ENCODE results near the gene FAM83B. TPM values are rescaled to one million over a fixed set of nuclear protein-coding genes. Genes with fewer than 3 reads are reported as not detected.
"Not testable (repeated sequence)": the region's sequence is repeated elsewhere in the genome, so short reads cannot be mapped to it uniquely, and the experiment has no call there.

FAM83B gene
- total RNA-seq, 1 experiment from 2014 or later, result 0.20 TPM

- no peak for DNase-seq (ENCODE audit: low read depth)
Observed at GRCh38 chr6:54898767-54899166, 52.2 kb downstream of the FAM83B start.

- DNase-seq (ENCODE audit: low read depth), result no peak
Observed at GRCh38 chr6:54899442-54899841, 52.9 kb downstream of the FAM83B start.

- no peak for DNase-seq (ENCODE audit: low read depth)
Observed at GRCh38 chr6:54899986-54900385, 53.4 kb downstream of the FAM83B start.

- DNase-seq (ENCODE audit: low read depth), result no peak
Observed at GRCh38 chr6:54900666-54901065, 54.1 kb downstream of the FAM83B start.

GRCh38 chr6:54903884-54904283 is 57.3 kb downstream of the FAM83B start:
- no peak for DNase-seq (ENCODE audit: low read depth)

- DNase-seq (ENCODE audit: low read depth), result no peak
Observed at GRCh38 chr6:54907355-54907754, 60.8 kb downstream of the FAM83B start.

- DNase-seq (ENCODE audit: low read depth), result no peak
Observed at GRCh38 chr6:54909184-54909583, 62.6 kb downstream of the FAM83B start.

- DNase-seq (ENCODE audit: low read depth), result peak; percentile 22
Observed at GRCh38 chr6:54910431-54910884, 63.9 kb downstream of the FAM83B start.

GRCh38 chr6:54910921-54911320 is 64.3 kb downstream of the FAM83B start:
- no peak for DNase-seq (ENCODE audit: low read depth)

GRCh38 chr6:54913211-54913610 is 66.6 kb downstream of the FAM83B start:
- DNase-seq (ENCODE audit: low read depth), result no peak

GRCh38 chr6:54916858-54917257 is 70.3 kb downstream of the FAM83B start:
- DNase-seq (ENCODE audit: low read depth), result peak; percentile 58

GRCh38 chr6:54920628-54921027 is 74.1 kb downstream of the FAM83B start:
- no peak for DNase-seq (ENCODE audit: low read depth)

- DNase-seq (ENCODE audit: low read depth), result no peak
Observed at GRCh38 chr6:54921891-54922290, 75.3 kb downstream of the FAM83B start.

GRCh38 chr6:54929245-54929909 is 82.8 kb downstream of the FAM83B start:
- no peak for DNase-seq (ENCODE audit: low read depth)

- no peak for DNase-seq (ENCODE audit: low read depth)
Observed at GRCh38 chr6:54932622-54933021, 86.1 kb downstream of the FAM83B start.

- DNase-seq (ENCODE audit: low read depth), result peak; percentile 80
Observed at GRCh38 chr6:54935739-54936138, 89.2 kb downstream of the FAM83B start.

- no peak for DNase-seq (ENCODE audit: low read depth)
Observed at GRCh38 chr6:54937371-54937770, 90.8 kb downstream of the FAM83B start.

GRCh38 chr6:54957698-54958097 is 111.1 kb downstream of the FAM83B start:
- DNase-seq (ENCODE audit: low read depth), result no peak

- DNase-seq (ENCODE audit: low read depth), result no peak
Observed at GRCh38 chr6:54958446-54958845, 111.9 kb downstream of the FAM83B start.

GRCh38 chr6:54959820-54960219 is 113.2 kb downstream of the FAM83B start:
- no peak for DNase-seq (ENCODE audit: low read depth)

- DNase-seq (ENCODE audit: low read depth), result not testable (repeated sequence)
Observed at GRCh38 chr6:54961372-54961771, 114.8 kb downstream of the FAM83B start.

GRCh38 chr6:54970337-54970736 is 123.8 kb downstream of the FAM83B start:
- DNase-seq (ENCODE audit: low read depth), result peak; percentile 15

- no peak for DNase-seq (ENCODE audit: low read depth)
Observed at GRCh38 chr6:54971825-54972224, 125.3 kb downstream of the FAM83B start.

GRCh38 chr6:54979161-54979560 is 132.6 kb downstream of the FAM83B start:
- not testable (repeated sequence) for DNase-seq (ENCODE audit: low read depth)
